ENCODE data around the gene CDH7.
A peak's percentile ranks its signal among the peaks of the same experiment; 100 is the strongest.

Gene CDH7, protein sequence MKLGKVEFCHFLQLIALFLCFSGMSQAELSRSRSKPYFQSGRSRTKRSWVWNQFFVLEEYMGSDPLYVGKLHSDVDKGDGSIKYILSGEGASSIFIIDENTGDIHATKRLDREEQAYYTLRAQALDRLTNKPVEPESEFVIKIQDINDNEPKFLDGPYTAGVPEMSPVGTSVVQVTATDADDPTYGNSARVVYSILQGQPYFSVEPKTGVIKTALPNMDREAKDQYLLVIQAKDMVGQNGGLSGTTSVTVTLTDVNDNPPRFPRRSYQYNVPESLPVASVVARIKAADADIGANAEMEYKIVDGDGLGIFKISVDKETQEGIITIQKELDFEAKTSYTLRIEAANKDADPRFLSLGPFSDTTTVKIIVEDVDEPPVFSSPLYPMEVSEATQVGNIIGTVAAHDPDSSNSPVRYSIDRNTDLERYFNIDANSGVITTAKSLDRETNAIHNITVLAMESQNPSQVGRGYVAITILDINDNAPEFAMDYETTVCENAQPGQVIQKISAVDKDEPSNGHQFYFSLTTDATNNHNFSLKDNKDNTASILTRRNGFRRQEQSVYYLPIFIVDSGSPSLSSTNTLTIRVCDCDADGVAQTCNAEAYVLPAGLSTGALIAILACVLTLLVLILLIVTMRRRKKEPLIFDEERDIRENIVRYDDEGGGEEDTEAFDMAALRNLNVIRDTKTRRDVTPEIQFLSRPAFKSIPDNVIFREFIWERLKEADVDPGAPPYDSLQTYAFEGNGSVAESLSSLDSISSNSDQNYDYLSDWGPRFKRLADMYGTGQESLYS

DNA sequence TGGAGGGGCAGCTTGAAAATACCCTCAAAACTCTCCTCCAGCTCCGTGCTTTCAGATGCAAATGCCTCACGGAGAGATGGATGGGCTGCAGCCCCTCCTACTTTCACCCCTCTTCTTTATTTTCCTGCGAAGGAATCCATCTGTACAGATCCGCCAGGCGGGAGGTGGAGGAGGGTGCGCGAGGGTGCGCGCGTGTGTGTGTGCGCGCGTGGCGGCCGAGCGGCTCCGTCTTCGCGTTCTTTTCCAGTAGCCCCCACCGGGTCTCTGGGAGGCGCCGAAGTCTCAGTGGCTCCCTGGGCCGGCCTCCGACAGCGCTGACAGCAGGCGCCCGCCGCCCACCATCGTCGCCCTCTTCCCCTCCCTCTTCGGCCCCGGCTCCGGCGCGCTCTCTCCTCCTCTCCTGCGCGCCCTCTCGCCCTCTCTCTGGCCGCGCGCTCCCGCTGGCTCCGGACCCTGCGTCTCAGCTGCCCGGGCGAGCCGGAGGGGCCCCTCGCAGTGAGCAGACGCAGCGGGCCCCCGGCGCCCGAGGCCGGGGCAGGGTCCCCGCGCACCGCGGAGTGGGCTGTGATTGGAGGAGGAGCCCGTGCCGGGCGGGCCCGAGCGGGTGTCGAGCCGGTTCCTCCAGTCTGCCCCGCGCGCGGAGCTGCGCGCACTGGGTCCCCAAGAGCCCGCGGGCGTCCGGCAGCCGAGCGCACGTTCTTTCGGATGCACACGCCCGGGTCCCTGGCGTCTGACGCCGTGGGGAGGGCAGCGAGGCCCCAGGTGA is at the start of gene CDH7:
TSS of gene CDH7 (plus strand) at position 624 of the 766 bp plus-strand sequence. CDS start 11,831 bp downstream, outside the sequence.
- Histone ChIP-seq H3K9me3 (ENCODE audit: control insufficient read depth, low read depth, low read length) (no peaks in the 10 kb centered on the region), H3K27ac (ENCODE audit: low read length) (no peak within 1 kb of the TSS), H3K9ac (ENCODE audit: low read length) (peak within 1 kb of the TSS; percentile 45), H3K27me3 (ENCODE audit: control insufficient read depth, insufficient read depth, low read length) (peaks cover 49% of the 10 kb centered on the region), H3K4me1 (ENCODE audit: control insufficient read depth, low read depth, low read length) (peaks cover 22% of the 10 kb centered on the region), H3K4me3 (ENCODE audit: low read length) (peak within 1 kb of the TSS; percentile 73), H3K36me3 (ENCODE audit: control insufficient read depth, low read depth, low read length) (no peaks in the 10 kb centered on the region)

DNA sequence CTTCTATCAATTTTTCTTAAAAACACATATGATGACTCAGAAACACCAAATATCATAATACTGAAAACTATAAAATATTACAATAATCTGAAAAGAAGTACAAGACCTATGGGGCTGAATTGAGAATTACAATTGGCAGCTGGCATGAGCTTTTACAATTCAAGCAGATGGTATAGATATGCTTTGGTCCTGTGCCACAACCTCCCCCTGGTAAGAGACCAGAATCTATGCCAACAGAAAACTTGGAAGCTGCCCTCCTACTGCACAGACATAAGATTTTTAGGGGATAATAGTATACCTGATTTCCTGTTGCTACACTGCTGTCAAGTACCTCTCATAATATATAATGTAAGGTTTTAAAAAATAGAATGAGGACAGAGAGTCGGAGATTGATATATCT is 46.8 kb upstream of the CDH7 start:
- no peaks in the 10 kb centered on the region for H3K4me1 ChIP-seq (ENCODE audit: control insufficient read depth, low read depth, low read length)
- no peak overlapping the region for H3K27ac ChIP-seq (ENCODE audit: low read length)
- H3K36me3 ChIP-seq (ENCODE audit: control insufficient read depth, low read depth, low read length) = no peaks in the 10 kb centered on the region
- no peak overlapping the region for H3K4me3 ChIP-seq (ENCODE audit: low read length)
- no peak overlapping the region for H3K9ac ChIP-seq (ENCODE audit: low read length)
- H3K27me3 ChIP-seq (ENCODE audit: control insufficient read depth, insufficient read depth, low read length) = no peaks in the 10 kb centered on the region
- H3K9me3 ChIP-seq (ENCODE audit: control insufficient read depth, low read depth, low read length) = no peaks in the 10 kb centered on the region

DNA sequence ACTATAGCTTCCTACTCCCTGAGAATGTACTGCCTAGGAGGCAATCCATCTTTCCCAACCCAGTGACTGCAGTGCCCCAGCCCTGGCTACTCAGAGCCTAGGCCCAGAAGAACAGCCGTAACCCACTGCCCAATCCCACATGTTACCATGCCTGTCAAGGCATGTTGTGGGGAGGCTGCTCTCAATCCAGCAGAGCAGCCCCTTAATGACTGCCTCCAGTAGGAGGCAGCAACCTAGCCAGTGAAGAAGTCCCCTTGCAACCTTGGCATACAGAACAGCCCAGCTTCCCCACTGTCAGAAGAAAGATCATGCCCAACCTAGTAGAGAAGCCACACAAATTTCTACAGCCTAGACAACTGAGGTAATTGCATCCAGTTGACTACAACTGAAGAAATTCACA is 44.2 kb upstream of the CDH7 start:
- no peaks in the 10 kb centered on the region for H3K27me3 ChIP-seq (ENCODE audit: control insufficient read depth, insufficient read depth, low read length)
- H3K4me1 ChIP-seq (ENCODE audit: control insufficient read depth, low read depth, low read length) = no peaks in the 10 kb centered on the region
- H3K4me3 ChIP-seq (ENCODE audit: low read length) = no peak overlapping the region
- no peak overlapping the region for H3K9ac ChIP-seq (ENCODE audit: low read length)
- H3K27ac ChIP-seq (ENCODE audit: low read length) = no peak overlapping the region
- H3K36me3 ChIP-seq (ENCODE audit: control insufficient read depth, low read depth, low read length) = no peaks in the 10 kb centered on the region
- H3K9me3 ChIP-seq (ENCODE audit: control insufficient read depth, low read depth, low read length) = no peaks in the 10 kb centered on the region

DNA sequence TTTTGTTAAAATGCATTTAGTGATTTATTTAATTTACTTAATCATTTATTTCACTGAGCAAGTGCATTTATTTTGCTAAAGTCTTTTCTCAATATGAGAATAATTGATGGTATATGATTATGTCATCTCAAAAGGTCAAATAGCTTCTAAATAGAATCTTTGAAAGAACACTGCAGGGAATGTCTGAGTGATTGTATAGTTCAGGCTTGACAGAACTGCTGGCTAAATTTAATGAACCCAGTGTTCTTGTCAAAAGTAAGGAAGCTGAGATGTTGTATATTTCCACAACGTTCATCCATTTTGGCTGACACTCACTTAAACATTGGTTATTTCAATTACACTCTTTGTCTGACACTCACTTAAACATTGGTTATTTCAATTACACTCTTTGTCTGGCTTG is 39.3 kb upstream of the CDH7 start:
- Histone ChIP-seq H3K9me3 (ENCODE audit: control insufficient read depth, low read depth, low read length) (no peaks in the 10 kb centered on the region), H3K4me1 (ENCODE audit: control insufficient read depth, low read depth, low read length) (no peaks in the 10 kb centered on the region), H3K4me3 (ENCODE audit: low read length) (no peak overlapping the region), H3K27ac (ENCODE audit: low read length) (no peak overlapping the region), H3K9ac (ENCODE audit: low read length) (no peak overlapping the region), H3K27me3 (ENCODE audit: control insufficient read depth, insufficient read depth, low read length) (no peaks in the 10 kb centered on the region), H3K36me3 (ENCODE audit: control insufficient read depth, low read depth, low read length) (no peaks in the 10 kb centered on the region)

DNA sequence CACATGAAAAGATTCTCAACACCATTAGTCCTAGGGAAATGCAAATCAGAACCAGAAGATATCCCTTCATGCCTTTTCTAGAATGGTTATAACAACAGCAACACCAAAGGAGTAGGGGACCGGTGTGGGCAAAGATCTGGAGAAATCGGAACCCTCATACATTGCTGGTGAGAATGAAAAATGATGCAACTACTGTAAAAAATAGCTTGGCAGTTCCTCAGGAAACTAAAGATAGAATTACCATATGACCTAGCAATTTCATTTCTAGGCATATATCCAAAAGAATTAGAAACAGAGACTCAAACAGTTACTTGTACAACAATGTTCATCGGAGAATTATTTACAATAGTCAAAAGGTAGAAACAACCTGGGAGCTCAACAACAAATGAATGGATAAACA is 29.2 kb upstream of the CDH7 start:
- Histone ChIP-seq H3K9ac (ENCODE audit: low read length) (no peak overlapping the region), H3K27ac (ENCODE audit: low read length) (no peak overlapping the region)

DNA sequence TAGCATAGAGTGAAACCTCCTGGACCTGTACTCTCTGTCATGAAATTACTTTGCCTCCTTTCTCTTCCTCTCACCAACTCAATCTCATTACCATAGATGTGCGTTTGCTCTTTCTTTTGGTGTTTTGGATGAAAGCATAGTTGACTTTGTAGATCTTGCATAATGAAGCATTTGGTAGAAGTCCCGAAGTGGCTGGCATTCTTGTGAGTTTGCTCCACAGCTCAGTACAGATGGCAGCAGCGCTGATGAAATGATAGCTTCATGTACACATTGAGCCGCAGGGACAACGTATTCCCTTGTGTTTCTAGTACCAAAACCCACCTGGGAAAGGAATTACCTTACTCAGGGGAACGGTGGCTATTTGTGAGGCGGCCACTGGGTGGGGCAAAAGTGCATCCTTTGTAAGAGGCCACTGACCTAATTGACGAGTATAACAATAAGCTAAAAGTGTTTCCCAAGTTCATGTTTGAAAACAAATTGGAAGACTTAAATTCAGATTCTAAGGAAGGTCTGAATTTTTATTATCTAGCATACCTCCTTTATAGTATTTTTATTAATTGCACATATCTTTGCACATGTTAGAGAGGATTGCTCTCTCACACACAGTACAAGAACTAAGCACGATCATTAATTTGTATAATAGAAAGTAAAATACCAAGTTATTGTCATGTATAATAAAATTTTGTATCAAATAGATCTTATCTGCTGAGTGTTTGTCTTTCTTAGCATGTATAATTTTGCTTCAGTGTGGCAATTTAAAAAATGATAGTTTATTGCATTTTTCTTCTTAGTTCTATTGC is 25.4 kb upstream of the CDH7 start:
- no peak overlapping the region for H3K9ac ChIP-seq (ENCODE audit: low read length)
- H3K4me1 ChIP-seq (ENCODE audit: control insufficient read depth, low read depth, low read length) = no peaks in the 10 kb centered on the region
- no peaks in the 10 kb centered on the region for H3K27me3 ChIP-seq (ENCODE audit: control insufficient read depth, insufficient read depth, low read length)
- H3K4me3 ChIP-seq (ENCODE audit: low read length) = no peak overlapping the region
- no peaks in the 10 kb centered on the region for H3K9me3 ChIP-seq (ENCODE audit: control insufficient read depth, low read depth, low read length)
- no peak overlapping the region for H3K27ac ChIP-seq (ENCODE audit: low read length)
- H3K36me3 ChIP-seq (ENCODE audit: control insufficient read depth, low read depth, low read length) = no peaks in the 10 kb centered on the region

More for the DNA sequence above, 29.2 kb upstream of the CDH7 start:
- Histone ChIP-seq H3K4me1 (ENCODE audit: control insufficient read depth, low read depth, low read length) (no peaks in the 10 kb centered on the region), H3K9me3 (ENCODE audit: control insufficient read depth, low read depth, low read length) (no peaks in the 10 kb centered on the region), H3K36me3 (ENCODE audit: control insufficient read depth, low read depth, low read length) (no peaks in the 10 kb centered on the region), H3K4me3 (ENCODE audit: low read length) (no peak overlapping the region), H3K27me3 (ENCODE audit: control insufficient read depth, insufficient read depth, low read length) (no peaks in the 10 kb centered on the region)

DNA sequence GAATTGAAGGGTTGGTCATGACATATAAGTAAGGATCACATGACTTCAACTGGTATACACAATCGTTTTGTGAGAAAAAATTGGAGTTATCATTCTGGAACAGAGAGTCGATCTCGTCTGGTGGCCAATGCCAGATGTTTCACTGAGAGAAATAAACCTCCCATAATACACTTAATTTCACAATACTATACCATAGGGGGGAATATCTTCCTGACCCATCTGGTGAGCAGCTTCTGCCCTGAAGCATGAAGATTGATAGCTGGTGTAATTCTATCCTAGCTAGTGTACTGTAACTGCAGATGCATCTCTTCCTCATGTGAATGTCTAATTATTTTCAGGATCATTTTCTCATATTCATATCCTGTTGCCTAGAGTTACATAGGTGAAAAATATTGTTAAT is 15.7 kb upstream of the CDH7 start:
- no peaks in the 10 kb centered on the region for H3K36me3 ChIP-seq (ENCODE audit: control insufficient read depth, low read depth, low read length)
- no peaks in the 10 kb centered on the region for H3K27me3 ChIP-seq (ENCODE audit: control insufficient read depth, insufficient read depth, low read length)
- no peaks in the 10 kb centered on the region for H3K9me3 ChIP-seq (ENCODE audit: control insufficient read depth, low read depth, low read length)
- no peak overlapping the region for H3K9ac ChIP-seq (ENCODE audit: low read length)
- H3K4me1 ChIP-seq (ENCODE audit: control insufficient read depth, low read depth, low read length) = no peaks in the 10 kb centered on the region
- no peak overlapping the region for H3K27ac ChIP-seq (ENCODE audit: low read length)
- H3K4me3 ChIP-seq (ENCODE audit: low read length) = no peak overlapping the region

DNA sequence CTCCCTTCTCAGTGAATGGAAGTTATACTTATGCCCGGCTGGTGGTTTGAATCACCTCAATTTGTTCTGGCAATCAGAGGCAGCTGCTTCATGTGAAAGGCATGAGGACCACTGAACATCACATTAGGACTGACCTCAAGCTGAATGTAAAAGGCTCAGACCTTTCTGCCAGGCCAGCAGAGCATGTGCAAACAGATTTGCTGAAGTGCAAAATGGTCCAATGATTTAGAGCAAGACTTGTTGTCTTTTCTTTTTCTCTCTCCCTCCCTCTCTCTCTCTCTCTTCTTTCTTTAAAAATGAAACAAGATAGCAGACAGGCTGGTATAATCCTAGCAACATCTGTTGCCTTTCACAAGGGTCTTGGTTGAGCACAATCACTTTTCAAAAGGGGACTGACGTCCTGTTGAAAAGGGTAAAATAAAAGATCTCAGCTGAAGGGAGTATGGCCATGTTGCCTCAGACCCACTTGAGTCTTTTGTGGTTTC is 13.3 kb upstream of the CDH7 start:
- Histone ChIP-seq H3K27me3 (ENCODE audit: control insufficient read depth, insufficient read depth, low read length) (no peaks in the 10 kb centered on the region), H3K27ac (ENCODE audit: low read length) (no peak overlapping the region), H3K9ac (ENCODE audit: low read length) (no peak overlapping the region), H3K9me3 (ENCODE audit: control insufficient read depth, low read depth, low read length) (no peaks in the 10 kb centered on the region), H3K36me3 (ENCODE audit: control insufficient read depth, low read depth, low read length) (no peaks in the 10 kb centered on the region), H3K4me1 (ENCODE audit: control insufficient read depth, low read depth, low read length) (no peaks in the 10 kb centered on the region), H3K4me3 (ENCODE audit: low read length) (no peak overlapping the region)

DNA sequence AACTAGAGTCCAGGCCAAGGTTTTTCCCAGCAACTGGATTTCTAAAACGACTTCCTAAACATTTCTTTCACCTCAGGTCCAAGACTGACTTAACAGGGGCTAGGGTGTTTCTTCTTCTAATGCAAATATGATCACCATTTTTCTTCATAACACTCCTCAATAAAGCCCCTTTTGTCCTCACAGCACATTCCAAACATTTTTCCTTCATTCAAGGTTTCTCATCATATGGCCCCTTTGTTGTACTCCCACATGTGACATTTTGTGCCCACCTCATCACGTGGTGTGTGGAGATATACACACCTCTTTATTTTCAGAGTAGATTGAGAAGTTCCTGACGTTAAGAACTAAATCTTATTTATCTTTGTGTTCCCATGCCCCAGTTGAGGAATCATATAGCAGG is 3.9 kb upstream of the CDH7 start:
- H3K36me3 ChIP-seq (ENCODE audit: control insufficient read depth, low read depth, low read length) = no peaks in the 10 kb centered on the region
- peaks cover 34% of the 10 kb centered on the region for H3K27me3 ChIP-seq (ENCODE audit: control insufficient read depth, insufficient read depth, low read length)
- no peak overlapping the region for H3K27ac ChIP-seq (ENCODE audit: low read length)
- H3K9me3 ChIP-seq (ENCODE audit: control insufficient read depth, low read depth, low read length) = no peaks in the 10 kb centered on the region
- no peak overlapping the region for H3K4me3 ChIP-seq (ENCODE audit: low read length)
- no peak overlapping the region for H3K9ac ChIP-seq (ENCODE audit: low read length)
- H3K4me1 ChIP-seq (ENCODE audit: control insufficient read depth, low read depth, low read length) = peaks cover 9% of the 10 kb centered on the region

DNA sequence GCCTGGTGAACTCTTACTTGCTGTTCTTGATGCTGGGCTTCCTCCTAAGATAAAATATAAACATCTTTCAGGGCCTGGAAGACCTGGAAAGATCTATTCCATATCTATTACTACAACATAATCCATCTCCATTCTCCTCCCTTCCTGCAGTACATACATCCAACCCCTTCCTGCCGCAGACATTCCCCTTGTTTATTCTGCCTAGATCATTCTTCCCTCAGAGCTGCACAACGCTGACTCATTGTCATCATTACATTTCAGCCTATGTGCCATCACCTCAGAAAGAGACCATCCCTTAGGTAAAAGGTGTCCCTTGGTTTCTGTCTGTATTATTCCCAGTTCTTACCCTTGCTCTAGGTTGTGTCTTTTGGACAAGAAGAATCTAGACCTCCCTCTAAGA is 2.5 kb upstream of the CDH7 start:
- H3K4me3 ChIP-seq (ENCODE audit: low read length) = no peak overlapping the region
- no peaks in the 10 kb centered on the region for H3K9me3 ChIP-seq (ENCODE audit: control insufficient read depth, low read depth, low read length)
- no peak overlapping the region for H3K9ac ChIP-seq (ENCODE audit: low read length)
- peaks cover 47% of the 10 kb centered on the region for H3K27me3 ChIP-seq (ENCODE audit: control insufficient read depth, insufficient read depth, low read length)
- no peaks in the 10 kb centered on the region for H3K36me3 ChIP-seq (ENCODE audit: control insufficient read depth, low read depth, low read length)
- no peak overlapping the region for H3K27ac ChIP-seq (ENCODE audit: low read length)
- peaks cover 10% of the 10 kb centered on the region for H3K4me1 ChIP-seq (ENCODE audit: control insufficient read depth, low read depth, low read length)

DNA sequence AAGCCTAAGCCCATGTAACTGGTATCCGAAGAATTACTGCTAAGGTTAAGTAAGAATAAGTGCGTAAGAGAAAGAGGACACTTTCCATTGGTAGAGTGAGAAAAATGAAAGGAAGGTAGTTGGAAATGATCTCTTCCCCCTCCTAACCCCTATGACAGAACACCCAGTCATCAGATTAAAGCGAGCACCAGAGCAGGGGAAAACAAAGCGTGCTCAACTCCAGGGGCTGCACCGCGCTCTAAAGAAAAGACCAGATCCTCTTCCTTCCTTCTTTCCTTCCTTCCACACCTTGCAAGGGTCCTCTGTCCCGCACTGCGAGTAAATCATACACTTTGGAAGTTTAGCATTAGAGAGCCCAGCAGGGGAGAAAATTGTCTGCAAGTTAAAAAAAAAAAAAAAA is 971 bp upstream of the CDH7 start:
- no peak overlapping the region for H3K27ac ChIP-seq (ENCODE audit: low read length)
- H3K4me3 ChIP-seq (ENCODE audit: low read length) = peak overlapping the region; percentile 73
- no peaks in the 10 kb centered on the region for H3K9me3 ChIP-seq (ENCODE audit: control insufficient read depth, low read depth, low read length)
- H3K9ac ChIP-seq (ENCODE audit: low read length) = peak overlapping the region; percentile 45
- peaks cover 49% of the 10 kb centered on the region for H3K27me3 ChIP-seq (ENCODE audit: control insufficient read depth, insufficient read depth, low read length)
- H3K4me1 ChIP-seq (ENCODE audit: control insufficient read depth, low read depth, low read length) = peaks cover 22% of the 10 kb centered on the region
- no peaks in the 10 kb centered on the region for H3K36me3 ChIP-seq (ENCODE audit: control insufficient read depth, low read depth, low read length)

Measured in iPS-18a (cell line).